GM18526 (cell line): ENCODE measurements around the gene LSM8.

Source experiments
- POLR2A ChIP-seq: IDR thresholded peaks from 3 replicates; pipeline ENCODE4 v1.6.1; 2011; ENCODE audit not compliant: insufficient read length; ENCODE audit errors: extremely low read depth

Gene LSM8

DNA sequence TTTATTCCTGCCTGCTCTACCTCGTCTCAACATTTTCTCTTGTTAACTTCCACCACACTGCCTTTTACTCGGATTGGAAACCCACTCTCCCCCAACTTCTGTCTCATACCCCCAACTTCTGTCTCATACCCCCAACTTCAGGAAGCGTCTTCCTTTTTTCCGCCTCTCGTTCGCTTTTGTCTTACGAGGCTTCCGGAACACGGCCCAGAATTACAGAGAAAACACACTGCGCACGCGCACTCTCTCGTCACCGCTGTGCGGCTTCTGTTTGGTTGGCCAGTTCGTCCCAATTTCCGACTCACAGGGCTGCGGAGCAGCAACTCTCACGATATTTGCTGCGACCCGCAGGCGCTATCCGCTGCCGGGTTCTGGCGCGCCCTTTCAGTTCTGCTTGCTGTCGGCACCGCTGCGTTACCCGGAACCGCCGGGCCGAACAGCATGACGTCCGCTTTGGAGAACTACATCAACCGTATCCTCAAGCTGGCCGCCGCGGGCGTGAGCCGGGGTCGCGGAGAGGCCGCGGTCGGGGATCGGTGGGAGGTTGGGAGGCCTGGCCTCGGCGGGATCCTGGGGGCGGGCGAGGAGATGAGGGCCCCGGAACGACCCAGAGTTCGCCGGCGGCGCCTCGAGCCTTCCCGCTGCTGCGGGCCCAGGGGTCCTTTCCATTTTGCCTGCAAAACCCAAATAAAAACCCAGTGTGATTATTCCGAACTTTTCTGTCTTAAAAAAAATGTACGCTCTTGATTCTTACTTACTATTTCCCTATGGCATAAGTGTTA, at the start of gene LSM8:
LSM8 (plus strand) TSS at position 379 of the 779 bp plus-strand sequence; CDS start at position 439, 60 bp downstream.
- TF ChIP-seq POLR2A: peak; percentile 88

DNA sequence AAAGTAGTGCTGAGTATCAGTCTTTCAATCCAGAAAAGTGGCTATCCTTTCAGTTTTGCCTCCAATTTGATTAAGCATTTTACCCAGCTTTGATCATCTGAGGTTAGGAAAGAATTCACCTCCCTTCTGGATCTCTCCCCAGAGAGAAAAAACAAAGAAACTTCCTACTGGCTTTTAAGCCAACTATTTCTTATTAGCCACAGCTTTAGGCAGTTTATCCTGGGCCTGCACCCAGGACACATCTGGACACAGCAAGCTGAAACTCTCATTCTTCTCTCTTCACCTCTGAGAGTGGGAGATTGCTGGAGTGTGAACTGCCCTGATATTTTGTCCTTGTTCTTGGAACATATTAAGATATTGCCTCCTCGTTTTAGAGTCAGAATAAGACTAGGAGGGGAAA, 43.5 kb upstream of the LSM8 start:
- no peak for TF ChIP-seq POLR2A

DNA sequence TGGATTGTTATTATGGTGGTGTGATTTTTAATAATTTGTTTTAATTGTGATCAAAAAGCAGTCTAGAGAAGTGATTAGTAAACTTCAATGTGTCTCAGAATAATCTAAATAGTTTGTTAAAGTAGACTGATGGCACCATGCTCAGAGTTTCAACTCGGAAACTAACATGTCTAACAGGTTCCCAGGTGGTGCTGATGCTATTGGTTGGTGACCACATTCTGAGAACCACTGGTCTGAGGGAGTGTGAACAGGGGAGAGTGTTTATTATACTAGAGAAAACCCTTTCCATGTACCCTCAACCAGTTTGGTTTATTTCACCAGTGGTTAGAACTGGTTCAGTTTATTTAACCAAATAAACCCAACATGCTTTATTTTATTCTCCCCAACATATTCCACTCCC, 42.0 kb upstream of the LSM8 start:
- TF ChIP-seq POLR2A: no peak

DNA sequence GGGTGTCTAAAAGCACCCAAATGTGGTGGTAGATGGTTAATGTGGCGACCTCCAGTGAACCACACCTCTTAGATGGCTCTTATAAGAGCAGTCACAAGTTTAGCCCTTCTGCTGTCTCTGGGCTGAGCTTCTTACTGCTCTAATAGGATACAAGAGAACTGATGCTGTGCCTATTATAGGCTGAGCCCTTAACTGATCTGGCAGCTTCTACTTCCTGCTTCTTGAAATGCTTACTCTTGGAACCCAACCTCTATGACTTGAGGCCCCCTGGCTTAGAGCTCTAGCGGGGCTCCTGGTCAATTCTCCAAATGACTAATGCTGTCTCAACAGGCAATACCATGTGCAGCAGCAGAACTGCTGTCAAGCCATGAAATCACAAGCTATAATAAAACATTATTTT, 35.0 kb upstream of the LSM8 start:
- no peak for TF ChIP-seq POLR2A

DNA sequence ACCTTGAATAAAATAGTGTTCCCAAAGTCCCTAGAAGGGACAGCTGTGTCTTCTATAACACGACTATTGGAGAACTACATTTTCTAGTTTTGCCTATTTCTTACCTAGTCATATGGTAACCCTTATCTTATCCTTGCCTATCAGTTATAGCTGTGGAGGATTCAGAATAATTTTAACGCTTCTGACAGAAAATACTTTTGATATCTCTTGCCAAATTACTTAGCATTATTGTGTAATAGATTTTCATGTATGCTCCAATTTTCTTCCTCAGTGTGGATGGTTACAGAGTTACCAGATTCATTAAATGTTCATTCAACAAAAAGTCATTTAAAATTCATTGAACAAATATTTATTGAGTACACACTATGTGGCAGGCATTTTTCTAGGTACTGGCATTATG, 34.6 kb upstream of the LSM8 start:
- TF ChIP-seq POLR2A: no peak

DNA sequence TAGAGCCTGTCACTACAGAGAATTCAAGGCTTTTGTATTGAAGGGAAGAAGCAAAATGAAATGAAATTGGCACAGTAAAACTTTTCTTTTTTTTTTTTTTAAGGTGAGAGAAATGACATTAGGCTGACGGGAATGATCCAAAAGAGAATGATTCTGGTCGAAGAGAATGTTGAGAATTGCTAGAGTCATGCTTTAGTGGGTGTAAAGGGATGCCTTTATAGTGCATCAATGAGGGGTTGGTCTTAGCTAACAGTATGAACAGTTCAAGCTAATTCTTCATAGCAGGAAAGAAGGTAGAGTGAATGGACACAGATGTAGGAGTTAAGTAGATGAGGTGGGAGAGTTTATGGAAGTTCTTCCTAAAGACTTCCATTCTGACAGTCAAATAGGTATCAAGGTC, 32.3 kb upstream of the LSM8 start:
- TF ChIP-seq POLR2A: no peak

DNA sequence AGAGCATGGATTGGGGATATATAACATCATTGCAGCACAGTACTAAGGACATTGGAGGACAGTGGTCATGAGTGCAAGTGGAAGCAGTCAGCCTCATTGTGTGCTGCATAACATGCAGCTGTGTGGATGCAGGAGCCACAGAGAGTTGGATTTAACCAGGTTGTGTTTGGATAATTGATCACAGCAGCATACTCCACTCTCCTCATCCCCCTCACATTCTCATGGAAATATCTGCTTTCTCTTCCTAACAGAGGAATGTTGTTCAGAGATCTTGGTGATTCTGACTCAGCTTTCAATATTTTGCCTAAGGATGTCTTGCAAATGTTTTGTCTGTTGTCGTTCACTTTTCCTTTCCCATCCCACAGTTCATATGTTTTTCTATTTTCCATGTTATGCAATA, 31.8 kb upstream of the LSM8 start:
- TF ChIP-seq POLR2A: no peak

DNA sequence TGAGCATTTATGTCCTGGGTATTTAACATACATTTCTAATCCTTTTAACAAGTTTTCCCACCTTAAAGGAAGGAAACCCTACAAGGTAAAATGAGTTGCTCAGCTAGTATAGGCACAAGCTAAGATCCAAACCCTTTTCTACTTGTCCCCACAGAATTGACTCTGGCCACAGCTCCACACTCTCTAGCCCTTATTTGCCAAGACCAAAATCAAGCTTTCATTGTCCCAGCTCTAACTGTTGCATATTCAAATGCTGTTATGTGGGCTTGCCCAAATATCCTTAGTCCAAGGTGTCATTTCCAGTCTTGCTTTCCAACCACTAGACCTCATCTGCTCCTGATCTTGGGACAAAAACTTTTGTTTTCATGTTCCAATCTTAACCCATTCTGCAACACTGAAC, 31.3 kb upstream of the LSM8 start:
- no peak for TF ChIP-seq POLR2A

DNA sequence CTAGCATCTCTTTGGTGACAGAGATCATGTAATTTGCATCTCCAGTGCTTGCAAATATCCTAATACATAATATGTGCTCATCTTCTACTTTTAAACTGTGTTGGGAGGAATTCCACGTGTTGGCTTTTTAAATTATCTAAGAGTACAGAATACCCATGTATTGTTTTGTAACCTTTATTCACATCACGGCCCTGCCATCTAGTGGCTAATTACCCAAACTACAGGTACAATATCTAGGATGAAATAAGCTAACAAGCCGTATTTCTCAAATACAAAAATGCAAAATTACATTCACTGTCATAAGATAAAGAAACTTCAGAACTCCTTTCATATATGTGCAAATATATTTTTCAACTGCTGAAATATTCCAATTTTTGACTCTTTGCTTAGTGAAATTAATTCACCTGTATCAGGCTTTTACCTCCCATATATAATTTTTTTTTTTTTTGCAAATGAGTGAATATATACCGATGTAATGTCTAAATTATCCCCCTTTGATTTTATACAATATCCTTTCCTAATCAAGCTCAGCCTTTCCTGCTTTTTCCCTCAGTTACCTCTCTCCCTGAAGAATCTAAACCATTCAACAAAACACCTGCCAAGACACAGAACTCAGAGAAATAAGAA, 30.3 kb upstream of the LSM8 start:
- TF ChIP-seq POLR2A: no peak

DNA sequence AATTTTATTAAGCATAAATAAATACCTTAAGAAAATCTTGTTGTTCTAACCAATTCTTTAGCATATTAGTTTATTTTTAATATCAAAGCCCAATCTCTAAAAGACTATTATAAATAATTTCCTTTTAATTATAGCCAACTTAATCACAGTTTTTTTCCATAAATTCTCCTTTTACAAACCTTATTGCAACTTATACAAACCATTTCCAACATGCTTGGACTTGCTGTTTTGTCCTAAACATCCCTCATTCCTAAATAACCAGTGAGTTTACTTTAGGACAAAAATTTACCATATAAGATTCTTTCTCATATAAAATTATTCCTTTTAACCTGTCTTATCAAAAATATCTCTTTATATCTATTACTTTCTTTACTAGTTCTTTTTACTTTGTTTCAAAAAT, 25.2 kb upstream of the LSM8 start:
- no peak for TF ChIP-seq POLR2A

DNA sequence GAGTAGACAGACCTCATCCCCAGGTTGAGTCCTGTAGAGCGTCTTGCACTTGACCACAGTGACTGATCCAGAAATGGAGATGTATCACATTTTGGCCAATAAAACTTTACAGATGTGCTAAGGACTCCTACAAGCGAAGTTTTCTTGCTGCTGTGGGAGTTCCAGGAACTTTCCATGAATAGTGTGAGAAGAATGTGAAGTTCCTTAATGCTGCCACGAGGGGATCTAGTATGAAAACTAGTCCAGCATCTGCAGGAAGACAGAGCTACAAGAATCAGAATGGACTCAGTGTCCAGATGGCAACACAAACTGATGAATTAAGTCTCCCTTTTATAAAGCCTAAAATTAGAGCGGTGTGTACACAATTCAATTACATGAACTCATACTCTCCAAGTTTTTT, 14.8 kb upstream of the LSM8 start:
- no peak for TF ChIP-seq POLR2A

DNA sequence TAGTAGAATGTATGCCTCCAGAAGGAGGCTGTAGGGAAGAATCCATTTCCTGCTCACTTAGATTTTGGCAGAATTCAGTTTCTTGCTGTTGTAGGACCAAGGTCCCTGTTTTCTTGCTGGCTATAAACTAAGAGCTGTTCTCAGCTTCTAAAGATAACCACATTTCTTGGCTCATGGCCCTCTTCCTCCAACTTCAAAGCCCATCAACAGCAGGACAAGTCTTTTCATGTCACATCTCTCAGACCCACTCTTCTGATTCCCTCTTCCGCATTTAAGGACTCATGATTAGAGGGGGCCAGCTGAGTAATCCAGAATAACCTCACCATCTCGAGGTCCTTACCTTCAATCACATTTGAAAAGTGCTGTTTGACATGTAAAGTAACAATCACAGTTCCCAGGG, 8.2 kb upstream of the LSM8 start:
- no peak for TF ChIP-seq POLR2A

DNA sequence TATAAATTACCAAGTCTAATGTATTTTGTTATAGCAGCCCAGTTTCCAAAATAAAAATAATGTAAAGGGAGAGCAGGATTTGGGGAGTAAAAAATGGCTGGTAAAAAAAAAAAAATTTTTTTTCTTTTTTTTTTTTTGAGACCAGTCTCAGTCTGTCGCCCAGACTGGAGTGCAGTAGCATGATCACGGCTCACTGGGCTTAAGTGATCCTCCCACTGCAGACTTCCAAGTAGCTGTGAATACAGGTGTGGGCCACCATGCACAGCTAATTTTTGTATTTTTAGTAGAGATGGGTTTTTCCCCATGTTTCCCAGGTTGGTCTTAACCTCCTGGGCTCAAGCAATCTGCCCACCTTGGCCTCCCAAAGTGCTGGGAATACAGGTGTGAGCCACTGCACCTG, 4.8 kb upstream of the LSM8 start:
- TF ChIP-seq POLR2A: no peak

DNA sequence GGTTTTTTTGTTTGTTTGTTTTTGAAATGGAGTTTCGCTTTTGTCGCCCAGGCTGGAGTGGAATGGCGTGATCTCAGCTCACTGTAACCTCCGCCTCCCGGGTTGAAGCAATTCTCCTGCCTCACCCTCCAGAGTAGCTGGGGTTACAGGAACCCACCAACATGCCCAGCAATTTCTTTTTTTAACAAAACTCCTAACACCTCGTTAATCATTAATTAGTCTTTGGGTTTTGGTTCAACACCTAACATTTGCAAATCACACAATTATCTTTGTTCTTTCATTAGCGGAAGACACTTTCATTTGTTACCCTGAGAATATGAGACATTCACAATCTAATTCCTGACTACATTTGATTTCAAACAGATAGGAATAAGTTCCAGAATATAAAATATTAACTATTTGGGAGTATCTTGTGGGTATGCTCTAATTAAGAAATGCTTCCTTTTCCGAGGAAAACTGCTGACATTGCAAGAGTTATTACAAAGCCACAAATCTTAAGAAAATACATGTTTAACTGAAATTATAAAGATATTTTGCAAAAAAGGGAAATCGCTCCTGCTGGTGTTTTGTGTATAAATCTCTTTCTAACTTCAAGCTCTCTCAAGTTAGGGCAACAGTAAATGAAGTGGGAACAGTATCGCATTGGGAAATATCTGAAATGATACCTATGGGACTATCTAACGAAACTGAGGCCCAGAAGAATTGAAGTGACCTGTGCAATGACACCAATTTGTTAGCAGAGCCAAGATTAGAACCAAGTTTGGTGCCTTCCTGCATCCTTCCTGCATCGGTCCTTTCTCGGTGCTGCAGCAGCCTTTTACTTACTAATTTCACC, 1.2 kb upstream of the LSM8 start:
- no peak for TF ChIP-seq POLR2A

DNA sequence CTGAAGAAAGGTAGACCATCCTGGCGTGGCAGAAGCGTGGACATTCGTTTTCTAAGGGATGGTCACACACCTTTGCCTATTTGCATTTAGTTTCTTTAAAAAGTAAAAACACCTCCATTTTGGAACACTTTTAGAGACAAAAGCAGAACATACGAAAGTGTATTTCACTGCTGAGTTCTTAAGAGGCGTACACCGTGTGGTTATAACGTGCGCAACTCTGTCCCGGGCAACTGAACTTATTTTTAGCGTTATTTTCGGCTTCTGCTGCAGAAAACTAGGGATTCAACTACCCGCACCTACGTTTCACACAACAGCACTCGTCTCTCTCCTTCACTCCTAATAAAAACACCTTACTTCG, 557 bp upstream of the LSM8 start:
- TF ChIP-seq POLR2A: no peak

DNA sequence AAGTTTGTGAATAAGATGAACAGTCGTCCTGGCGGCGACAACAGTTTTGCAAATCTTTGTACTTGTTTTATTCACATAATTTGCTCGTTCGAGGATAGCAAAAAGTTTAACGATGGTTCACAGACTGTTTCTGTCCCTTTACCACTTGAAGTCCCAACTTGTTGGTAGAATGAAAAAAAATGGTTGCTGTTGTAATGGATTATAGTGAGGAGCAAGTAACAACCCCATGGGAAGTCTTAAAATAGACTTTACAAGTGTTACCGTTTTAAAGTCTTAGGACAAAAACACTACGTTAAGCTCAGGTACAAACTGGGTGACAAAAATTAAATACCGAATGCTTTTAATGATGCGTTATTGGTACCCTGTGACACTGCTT, 589 bp downstream of the LSM8 start:
- no peak for TF ChIP-seq POLR2A
